SIG-M5 treated with dmso at 0.1 percent for 504 hours (cell line): Measurements from ENCODE around the gene TMEM233.

ENCODE experiments used
- DNase-seq: peaks from one replicate; lab custom pipeline; 2025; ENCODE audit not compliant: unreplicated experiment; lab: John Stamatoyannopoulos, UW

Gene TMEM233

DNA sequence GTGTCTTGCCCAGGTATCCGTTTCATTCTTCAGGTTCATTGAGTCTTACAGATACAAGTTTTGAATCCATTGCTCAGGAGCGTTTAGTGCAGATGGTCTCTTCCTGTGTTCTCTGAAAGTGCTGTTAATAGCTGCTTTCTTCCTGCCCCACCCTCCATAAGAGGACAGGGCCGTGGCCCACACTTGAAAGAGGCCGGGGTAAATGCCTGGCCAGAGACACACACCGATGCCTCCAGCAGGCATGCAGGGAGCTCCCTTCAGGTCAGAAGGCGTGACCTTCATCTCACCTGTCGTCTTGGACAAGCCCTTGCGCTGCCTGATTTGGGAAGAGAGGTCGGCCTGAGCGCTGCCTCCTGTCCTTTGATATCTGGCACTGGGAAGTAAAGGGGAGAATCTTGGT is 85.9 kb downstream of the TMEM233 start:
- no peak for DNase-seq

DNA sequence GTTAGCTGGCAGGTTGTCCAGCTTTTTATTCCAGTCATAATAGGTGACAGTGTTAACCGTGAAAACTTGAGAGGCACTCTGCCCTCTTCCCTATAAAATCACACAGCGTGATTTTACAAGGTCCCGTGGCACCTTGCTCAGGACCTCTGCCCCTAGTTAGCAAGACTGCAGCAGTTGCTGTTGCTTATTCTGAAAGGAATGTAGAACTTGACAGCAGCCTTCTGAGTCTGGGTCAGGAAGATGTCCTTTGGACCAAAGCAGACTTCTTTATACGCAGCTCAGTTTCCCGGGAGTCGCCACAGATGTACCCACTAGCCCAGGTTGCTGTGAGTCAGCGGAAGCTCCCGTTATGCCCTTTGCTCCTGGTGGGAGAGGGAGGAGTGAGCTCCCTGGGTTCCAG is 87.5 kb downstream of the TMEM233 start:
- no peak for DNase-seq

DNA sequence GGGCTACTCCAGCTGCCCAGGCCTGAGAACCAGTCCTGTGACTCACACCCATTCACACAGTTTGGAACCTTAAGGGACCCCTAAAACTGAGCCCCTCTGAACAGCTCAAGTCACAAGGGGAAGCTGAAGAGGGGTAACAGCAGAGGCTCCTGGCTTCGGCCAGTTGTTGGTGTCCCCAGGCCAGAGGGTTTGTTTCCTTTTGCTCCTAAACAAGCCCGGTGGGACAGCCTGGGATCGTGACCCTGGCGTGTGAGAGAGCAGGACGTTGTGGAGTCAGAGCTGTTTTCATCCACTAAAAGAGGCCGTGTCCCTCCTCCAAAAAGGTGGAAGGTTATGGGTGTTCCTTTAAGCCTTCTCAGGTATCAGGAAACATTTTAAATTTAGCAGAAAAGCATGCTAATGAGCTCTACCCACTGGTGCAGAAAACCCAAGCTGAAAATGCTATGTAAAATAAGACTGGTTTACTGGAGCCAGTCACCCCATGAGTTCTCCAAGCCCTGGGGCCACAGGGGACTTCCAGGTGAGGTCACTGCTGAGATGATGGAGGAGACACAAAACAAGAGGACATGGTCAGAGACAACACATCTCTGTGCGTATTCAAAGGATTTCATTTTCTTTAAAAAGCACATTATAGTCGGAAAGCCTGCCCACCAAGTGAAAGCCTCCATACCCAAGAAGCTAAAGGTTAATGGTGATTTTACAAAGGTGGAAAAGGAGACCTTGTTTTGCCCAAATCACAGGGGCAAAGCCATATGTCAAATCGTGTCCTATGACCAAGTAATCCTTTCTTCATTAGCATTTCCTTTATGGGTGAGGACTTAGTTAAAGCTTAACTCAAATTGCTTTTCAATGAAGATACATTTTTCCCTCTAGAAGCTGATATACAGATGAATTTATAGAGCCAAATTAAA is 88.4 kb downstream of the TMEM233 start:
- DNase-seq, result no peak

DNA sequence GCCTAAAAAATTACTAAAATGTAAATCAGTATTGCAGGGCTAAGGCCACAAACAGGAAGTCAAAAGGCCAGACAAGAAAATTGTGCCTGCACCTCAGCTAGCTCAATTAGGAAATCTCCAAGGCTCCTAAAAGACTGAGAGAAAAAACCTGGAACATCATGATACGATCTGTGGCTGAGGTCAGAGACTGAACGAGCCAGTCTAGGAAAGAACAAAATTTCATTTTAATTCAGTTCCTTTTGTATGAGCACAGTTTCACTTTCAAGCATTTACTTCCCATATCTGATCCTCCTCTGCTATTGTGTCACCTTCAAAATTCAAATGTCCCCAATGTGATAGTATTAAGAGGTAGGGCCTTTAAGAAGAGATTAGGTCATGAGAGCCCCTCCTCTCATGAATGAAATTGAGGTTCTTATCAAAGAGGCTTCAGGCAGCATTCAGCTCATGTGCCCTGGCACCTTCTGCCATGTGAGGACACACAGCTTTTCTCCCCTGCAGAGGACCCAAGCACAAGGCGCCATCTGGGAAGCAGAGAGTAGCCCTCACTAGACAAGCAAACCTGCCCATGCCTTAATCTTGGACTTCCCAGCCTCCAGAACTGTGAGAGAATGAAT is 89.2 kb downstream of the TMEM233 start:
- peak; percentile 87 for DNase-seq

DNA sequence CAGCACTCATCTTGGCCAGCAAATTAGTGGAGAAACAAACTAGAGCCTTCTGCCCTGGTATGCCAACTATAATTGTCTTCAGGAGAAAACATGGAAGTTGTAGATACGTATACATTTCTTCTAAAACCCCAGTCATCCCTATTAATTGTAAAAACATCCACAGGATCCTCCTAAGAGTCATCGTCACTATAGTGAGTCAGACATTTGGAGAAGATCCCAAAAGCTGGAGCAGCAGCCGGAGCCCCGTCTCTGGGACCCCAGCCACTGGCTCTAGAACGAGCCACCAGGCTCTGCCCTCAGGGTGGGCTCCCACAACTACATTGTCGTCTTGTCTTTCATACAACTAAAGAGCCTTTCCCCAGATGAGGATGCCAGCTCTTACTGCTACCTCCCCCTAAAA is 89.8 kb downstream of the TMEM233 start:
- DNase-seq, result no peak

DNA sequence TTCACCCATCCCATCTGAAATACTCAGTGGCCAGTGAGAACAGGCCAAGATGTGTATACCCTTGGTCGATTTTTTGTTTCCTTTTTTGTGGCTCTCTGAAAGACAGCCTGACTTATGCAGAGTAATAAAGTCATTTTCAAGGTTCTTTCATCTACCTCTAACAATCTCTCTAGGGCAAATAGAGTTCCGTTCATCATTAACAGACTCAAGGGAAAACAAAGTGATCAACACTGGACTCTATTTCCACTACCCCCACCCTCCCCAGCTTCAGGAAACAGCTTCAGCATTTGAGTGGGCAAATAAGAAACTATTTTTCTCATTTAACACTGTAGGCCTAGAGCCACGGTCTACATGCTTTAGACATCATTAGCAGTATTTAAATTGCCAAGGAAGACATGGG is 90.2 kb downstream of the TMEM233 start:
- no peak for DNase-seq

DNA sequence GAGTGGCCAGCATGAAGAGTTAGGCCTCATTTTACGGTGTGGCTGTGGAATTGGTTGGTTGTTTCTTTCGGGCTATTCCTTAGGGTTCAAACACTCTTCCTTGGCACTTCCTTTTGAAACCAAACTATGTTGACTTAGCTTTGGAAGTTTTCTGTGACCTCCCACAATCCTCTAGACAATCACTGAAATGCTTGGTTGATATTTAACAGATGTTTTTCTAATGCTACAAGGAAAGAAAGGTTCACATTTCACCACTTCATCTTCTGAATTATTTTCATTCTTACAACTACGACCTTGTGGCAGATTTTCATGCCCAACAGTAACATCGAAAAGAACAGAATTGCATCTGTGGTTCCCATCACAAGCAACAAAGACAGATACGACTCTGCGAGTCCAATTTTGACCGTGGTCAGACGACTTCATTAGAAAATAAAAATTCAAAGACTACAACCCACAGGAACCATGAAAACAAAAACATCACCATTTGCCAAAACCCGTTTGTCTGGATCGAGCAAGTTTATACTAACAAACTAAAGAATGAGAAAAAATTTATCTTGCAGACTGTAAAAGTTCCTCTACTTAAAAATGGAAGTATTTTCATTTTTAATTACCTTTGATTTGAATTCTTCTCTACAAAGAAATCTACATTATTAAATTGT is 91.3 kb downstream of the TMEM233 start:
- DNase-seq, result no peak

DNA sequence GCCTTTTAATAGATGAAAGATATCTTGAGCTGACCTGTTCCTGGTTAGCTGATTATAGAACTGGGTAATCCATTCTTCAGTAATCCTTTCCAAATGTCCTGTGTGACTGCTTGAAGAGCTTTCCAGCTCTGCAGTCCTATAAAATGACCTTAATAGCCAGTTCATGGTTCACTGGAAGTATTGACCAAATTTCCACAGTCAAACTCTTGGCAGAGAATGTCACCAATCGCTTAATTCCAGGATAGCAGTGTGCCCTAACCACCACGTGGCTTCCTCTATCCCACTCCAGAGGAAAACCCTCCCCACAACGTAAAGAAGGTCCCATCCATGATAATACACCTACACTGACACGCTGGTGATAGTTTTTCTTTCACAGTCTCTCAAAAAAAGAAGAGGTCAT is 91.8 kb downstream of the TMEM233 start:
- DNase-seq, result no peak

DNA sequence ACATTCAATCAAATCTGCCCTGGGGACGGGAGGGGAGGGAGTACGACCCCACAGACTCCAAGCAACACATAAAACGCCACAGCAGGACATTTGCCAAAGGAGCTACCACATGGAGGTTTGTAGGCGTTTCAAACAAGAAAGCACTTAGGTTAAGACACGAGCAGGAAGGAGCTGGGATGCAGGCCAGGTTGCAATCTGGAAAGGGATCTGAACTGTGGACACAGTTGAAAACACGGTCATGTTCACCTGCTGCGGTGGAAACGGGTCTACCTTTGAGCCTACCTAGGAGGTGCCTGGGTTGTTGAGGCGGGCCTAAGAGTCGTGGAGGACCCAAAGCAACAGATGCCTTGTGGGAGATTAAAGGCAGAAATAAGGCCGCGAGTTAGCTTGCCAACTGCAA is 92.8 kb downstream of the TMEM233 start:
- DNase-seq, result no peak

DNA sequence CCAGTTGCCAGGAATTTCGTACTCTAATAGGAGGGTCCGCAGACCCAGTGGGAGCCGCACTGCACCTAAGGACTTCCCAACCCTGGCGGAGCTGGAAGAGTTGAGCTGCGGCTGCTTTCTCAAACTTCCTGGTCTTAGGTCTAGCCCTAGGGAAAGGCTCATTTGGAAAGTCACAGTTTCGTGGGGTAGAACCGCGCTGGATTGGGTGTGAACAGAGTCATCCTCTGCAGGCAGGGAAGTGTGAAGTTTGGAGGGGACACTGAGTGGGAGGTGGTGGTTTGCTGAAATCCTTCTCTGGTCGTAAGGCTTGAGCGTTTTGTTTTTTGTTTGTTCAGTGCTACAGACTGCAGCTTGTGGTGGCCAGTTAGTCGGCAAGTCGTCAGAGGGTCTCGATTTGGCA is 93.2 kb downstream of the TMEM233 start:
- no peak for DNase-seq

DNA sequence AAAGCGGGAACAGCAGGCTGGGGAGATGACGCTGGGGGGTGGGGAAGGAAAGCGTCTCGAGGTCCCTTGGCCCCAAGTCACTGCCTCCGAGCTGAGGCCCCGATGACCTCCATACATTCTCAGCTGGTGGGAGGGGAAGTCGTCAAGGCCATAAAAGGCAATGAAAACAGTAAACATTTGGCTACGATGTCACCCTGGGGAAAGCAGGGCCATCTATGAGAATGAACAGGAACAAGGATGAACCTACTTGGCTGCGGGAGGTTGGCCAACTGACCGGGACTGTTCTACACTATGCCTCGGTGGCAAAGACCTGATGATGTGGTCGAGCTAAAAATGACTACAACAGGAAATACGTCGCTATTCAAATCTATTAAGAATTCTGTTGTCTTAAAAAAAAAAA is 93.8 kb downstream of the TMEM233 start:
- no peak for DNase-seq

DNA sequence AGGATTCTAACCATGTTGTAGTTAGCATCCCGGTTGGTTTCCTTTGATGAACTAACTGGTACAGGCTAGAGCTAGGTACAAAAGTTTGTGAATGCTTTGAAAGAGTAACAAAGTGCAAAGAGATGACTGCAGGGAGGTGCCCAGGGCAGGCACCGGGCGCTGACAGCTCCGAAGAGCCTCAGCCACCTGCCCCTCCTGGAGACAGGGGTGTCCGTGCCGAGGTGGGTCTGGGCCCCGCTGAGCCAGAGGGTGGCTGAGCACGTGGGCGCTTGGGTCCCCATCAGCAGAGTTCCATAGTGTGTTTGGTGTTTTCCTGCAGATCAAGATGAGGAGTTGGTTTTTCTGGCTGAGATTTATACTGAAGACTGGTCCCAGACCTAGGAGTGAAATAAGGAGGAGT is 94.3 kb downstream of the TMEM233 start:
- no peak for DNase-seq

DNA sequence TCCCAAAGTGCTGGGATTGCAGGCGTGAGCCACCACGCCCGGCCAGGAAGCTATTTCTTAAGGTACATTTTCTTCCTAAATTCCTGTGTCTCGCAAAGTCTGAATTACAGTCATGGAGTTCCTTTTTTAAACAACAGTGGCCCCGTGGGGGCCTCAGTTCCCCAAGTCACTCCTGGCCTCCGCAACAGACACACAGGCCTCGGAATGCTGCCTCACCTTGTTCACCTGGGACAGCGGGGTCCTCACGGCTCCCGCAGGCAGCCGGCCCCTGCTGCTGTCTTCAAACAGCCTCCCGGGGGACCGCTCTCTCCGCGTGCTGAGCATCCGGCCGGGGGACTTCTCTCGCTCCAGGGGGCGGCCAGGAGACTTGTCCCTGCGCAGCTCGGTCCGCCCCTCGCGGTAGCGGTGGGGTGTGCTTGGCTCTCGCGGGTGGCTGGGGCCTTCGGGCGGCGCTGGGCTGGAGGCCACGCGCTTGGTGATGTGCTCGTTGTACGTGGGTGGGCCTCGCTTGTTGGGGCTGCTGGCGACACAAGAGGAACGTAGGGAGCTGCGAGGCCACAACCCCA is 96.4 kb downstream of the TMEM233 start:
- DNase-seq, result no peak

DNA sequence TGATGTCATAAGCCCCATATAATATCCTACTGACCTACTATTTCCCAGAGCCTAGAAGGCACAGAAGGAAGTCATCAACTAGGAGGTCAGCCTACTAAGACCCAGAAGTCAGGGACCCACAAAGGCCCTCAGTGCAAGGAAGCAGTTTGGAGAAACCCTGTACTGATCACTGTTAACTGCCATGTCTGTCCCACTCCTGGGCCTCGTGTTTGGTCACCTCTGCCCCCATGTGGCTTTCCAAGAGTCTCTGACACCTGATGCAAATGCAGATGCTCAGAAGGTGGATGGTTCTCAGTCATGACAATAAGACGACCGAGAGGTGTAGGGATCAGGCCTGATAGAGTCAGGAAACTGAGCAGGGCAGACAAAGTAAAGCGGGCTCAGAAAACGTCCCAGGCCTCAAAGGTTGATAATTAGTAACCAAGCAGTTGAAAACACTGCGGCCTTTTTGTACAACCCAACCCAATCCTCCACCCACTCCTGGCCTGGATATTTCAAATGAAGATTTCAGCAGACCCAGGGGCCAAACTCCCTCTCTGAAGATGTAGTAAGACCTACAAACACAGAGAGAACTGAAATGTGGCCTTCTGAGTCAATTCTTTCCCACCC is 97.7 kb downstream of the TMEM233 start:
- no peak for DNase-seq

DNA sequence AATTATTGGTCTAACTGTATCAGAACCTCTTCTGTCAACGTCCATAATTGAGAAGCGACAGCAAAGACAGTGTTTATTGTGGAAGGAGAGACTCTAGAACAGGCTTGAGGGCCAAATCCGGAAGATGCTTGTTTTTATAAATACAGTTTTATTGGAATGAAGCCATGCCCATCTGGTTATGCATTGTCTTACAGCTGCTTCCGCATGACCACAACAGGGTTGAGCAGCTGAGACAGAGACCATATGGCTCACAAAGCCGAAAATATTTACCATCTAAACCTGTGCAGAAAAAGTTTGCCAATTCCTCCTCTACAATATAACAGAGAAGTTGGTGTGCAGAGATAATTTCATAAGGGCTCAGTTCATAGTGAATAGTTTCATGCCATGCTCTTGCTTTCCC is 98.8 kb downstream of the TMEM233 start:
- DNase-seq, result no peak
